Measurements from ENCODE around the gene AK5.

AK5 gene

GRCh38 chr1:77552626-77553025 lies 270.8 kb downstream of the AK5 start:
- DNase-seq, result no peak

- no peak for DNase-seq
These were observed 271.9 kb downstream of the AK5 start for GRCh38 chr1:77553568-77554291.

GRCh38 chr1:77556045-77556444 lies 274.2 kb downstream of the AK5 start:
- no peak for DNase-seq

GRCh38 chr1:77557053-77557452 lies 275.2 kb downstream of the AK5 start:
- DNase-seq, result no peak

- DNase-seq, result no peak
These were observed 276.9 kb downstream of the AK5 start for GRCh38 chr1:77558591-77559164.

GRCh38 chr1:77560741-77561140 lies 278.9 kb downstream of the AK5 start:
- no peak for DNase-seq

GRCh38 chr1:77562596-77563150 lies 280.9 kb downstream of the AK5 start:
- DNase-seq, result no peak

- DNase-seq, result no peak
These were observed 283.5 kb downstream of the AK5 start for GRCh38 chr1:77565321-77565720.

- no peak for DNase-seq
These were observed 289.8 kb downstream of the AK5 start for GRCh38 chr1:77571642-77572041.

- no peak for DNase-seq
These were observed 297.7 kb downstream of the AK5 start for GRCh38 chr1:77579547-77579946.

- DNase-seq, result no peak
These were observed 301.1 kb downstream of the AK5 start for GRCh38 chr1:77582905-77583304.

- no peak for DNase-seq
These were observed 301.7 kb downstream of the AK5 start for GRCh38 chr1:77583483-77583882.

GRCh38 chr1:77584884-77585283 lies 303.1 kb downstream of the AK5 start:
- DNase-seq, result no peak

GRCh38 chr1:77585610-77586314 lies 303.9 kb downstream of the AK5 start:
- DNase-seq, result no peak

- no peak for DNase-seq
These were observed 307.4 kb downstream of the AK5 start for GRCh38 chr1:77589231-77589630.

- DNase-seq, result no peak
These were observed 308.8 kb downstream of the AK5 start for GRCh38 chr1:77590651-77591050.

GRCh38 chr1:77592906-77593305 lies 311.1 kb downstream of the AK5 start:
- DNase-seq, result no peak

GRCh38 chr1:77594366-77595112 lies 312.7 kb downstream of the AK5 start:
- no peak for DNase-seq

- DNase-seq, result no peak
These were observed 315.5 kb downstream of the AK5 start for GRCh38 chr1:77597310-77597709.

GRCh38 chr1:77605246-77606026 lies 323.6 kb downstream of the AK5 start:
- DNase-seq, result peak; percentile 73

GRCh38 chr1:77608893-77609292 lies 327.1 kb downstream of the AK5 start:
- DNase-seq, result no peak

All from NCI-H2029 treated with DMSO at 0.1 percent for 48 hours (cell line).